ACC112 (cell line): ENCODE measurements around the gene UBR1.

ENCODE experiments used
- H2AFZ ChIP-seq: fragments of 200-600 bp; sonication (generic); one replicate; pipeline ENCODE4 v1.6.0; 2017; ENCODE audit warnings: antibody characterized with exemption, low read length; ENCODE audit not compliant: unreplicated experiment
- H3K27ac ChIP-seq: fragments of 200-600 bp; sonication (generic); 2 replicates; pipeline ENCODE4 v1.5.1; 2014; ENCODE audit warnings: low read depth, mild to moderate bottlenecking, antibody characterized with exemption, low read length, moderate library complexity
- H3K27me3 ChIP-seq: fragments of 200-600 bp; sonication (generic); 2 replicates; pipeline ENCODE4 v1.6.1; 2014; ENCODE audit warnings: mild to moderate bottlenecking, antibody characterized with exemption, low read length, moderate library complexity, mixed read lengths; ENCODE audit not compliant: insufficient read depth
- H3K36me3 ChIP-seq: fragments of 200-600 bp; sonication (generic); 2 replicates; pipeline ENCODE4 v1.6.1; 2016; ENCODE audit warnings: mild to moderate bottlenecking, antibody characterized with exemption, low read length, moderate library complexity, mixed read lengths; ENCODE audit not compliant: insufficient read depth
- H3K4me1 ChIP-seq: fragments of 200-600 bp; sonication (generic); one replicate; pipeline ENCODE4 v1.6.1; 2016; ENCODE audit warnings: low read length, mixed read lengths; ENCODE audit not compliant: insufficient read depth, unreplicated experiment, control insufficient read depth
- H3K4me3 ChIP-seq: fragments of 200-600 bp; sonication (generic); 2 replicates; pipeline ENCODE4 v1.5.1; 2014; ENCODE audit warnings: mild to moderate bottlenecking, low read depth, low read length
- H3K79me2 ChIP-seq: fragments of 200-600 bp; sonication (generic); one replicate; pipeline ENCODE4 v1.6.0; 2016; ENCODE audit warnings: low read length; ENCODE audit not compliant: control insufficient read depth, unreplicated experiment, insufficient read depth

UBR1 gene

DNA sequence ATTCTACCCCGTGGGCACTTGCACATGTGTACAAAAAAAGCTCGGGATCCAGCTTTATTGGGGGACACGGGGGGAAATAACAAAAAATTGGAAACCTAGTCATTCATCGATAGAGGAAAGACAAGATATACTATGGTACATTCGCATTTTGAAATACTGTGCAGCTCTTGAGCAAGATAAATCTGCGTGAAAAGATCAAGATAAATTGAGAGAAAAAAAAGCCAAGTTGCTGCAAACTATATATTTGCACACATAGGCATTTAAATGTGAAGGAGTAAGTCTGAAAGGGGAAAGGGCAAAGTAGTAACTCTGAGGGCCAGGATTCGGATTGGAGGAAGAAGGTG, 620 bp upstream of the UBR1 start:
- H3K27ac ChIP-seq = peak overlapping the region; percentile 75
- H2AFZ ChIP-seq = peak overlapping the region; percentile 94
- H3K79me2 ChIP-seq = peaks cover 41% of the 10 kb centered on the region

DNA sequence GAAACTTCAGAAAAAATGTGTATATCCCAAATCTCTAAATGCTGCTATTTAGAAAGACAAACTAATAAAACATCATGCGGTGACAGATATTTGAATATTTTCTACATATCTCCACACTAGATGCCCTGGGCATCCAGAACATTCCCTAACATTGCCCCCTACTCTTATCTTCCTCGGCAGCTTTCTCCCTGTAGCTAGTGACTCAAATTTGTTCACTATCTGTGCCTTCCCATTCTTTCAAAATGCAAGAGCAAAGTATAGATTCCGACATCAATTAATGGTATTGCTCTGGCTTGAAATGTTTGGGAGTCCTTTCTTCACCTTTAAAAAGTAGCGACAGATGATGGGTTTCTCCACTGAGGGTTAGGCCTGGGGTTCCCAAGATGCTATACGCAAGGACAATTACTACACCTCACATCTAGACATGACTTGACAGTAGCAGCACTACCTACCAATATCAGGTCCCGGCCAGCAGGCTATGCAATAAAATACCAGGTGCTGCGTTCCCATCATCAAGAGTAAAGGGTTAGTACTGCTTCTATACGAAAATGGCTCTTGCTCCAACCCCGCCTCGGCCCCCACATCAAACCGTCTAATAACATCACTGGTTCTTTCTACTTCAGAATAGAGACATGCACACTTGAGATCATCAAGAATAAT, 631 bp downstream of the UBR1 start:
- peaks cover 12% of the 10 kb centered on the region for H3K4me1 ChIP-seq
- peak overlapping the region; percentile 75 for H3K27ac ChIP-seq
- H2AFZ ChIP-seq = peak overlapping the region; percentile 75
- peak overlapping the region; percentile 87 for H3K4me3 ChIP-seq
- H3K79me2 ChIP-seq = peaks cover 50% of the 10 kb centered on the region
- no peaks in the 10 kb centered on the region for H3K27me3 ChIP-seq
- peaks cover 5% of the 10 kb centered on the region; the same call in 1 of the 2 replicates for H3K36me3 ChIP-seq

More for the DNA sequence above, 620 bp upstream of the UBR1 start:
- H3K27me3 ChIP-seq = no peaks in the 10 kb centered on the region
- peaks cover 5% of the 10 kb centered on the region; the same call in 1 of the 2 replicates for H3K36me3 ChIP-seq
- H3K4me3 ChIP-seq = peak overlapping the region; percentile 87
- peaks cover 12% of the 10 kb centered on the region for H3K4me1 ChIP-seq

DNA sequence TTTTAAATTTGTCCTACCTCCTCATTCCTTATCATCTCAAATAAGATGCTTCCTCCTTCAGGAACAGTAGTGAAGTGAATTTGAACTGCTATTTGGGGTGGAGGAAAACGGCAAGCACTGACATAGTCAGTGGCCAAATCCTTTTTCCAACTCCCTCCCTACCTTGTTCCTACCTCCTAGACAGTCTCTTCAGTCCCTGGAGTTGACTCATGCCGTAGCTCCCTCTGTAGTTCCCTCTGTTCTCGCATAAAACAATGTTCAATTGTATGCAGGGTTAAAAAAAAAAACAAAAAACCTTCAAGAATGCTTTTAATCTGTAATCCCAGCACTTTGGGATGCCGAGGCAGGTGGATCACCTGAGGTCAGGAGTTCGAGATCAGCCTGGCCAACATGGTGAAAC, 1.4 kb downstream of the UBR1 start:
- Histone ChIP-seq H3K4me1 (peaks cover 12% of the 10 kb centered on the region), H3K4me3 (peak overlapping the region; percentile 87), H3K27me3 (no peaks in the 10 kb centered on the region), H3K79me2 (peaks cover 58% of the 10 kb centered on the region), H2AFZ (no peak overlapping the region), H3K27ac (no peak overlapping the region), H3K36me3 (peaks cover 5% of the 10 kb centered on the region; the same call in 1 of the 2 replicates)

- no peak overlapping the region for H2AFZ ChIP-seq
- peaks cover 12% of the 10 kb centered on the region for H3K4me1 ChIP-seq
- H3K27me3 ChIP-seq = no peaks in the 10 kb centered on the region
- H3K36me3 ChIP-seq = peaks cover 5% of the 10 kb centered on the region; the same call in 1 of the 2 replicates
- peaks cover 58% of the 10 kb centered on the region for H3K79me2 ChIP-seq
- peak overlapping the region; percentile 87; the same call in 1 of the 2 replicates for H3K4me3 ChIP-seq
- H3K27ac ChIP-seq = no peak overlapping the region
Observed at GRCh38 chr15:43103907-43104306, 1.9 kb downstream of the UBR1 start.

DNA sequence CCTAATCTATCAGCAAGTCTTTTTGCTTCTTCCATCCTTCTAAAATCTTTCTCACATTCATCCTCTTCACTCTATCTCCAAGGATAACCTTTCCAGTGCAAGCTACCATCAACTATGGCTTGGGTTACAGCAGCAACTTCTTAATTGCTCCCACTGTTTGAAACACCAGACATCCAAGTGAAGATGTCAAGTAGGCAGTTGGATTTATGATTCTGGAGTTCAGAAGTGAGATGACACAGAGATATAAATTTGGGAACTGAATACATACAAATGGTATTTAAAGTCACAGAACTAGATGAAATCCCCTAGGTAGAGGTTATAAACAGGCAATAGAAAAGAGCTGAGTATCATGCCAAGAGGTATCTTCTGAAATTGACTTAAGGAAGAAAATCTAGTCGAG, 3.7 kb downstream of the UBR1 start:
- Histone ChIP-seq H2AFZ (no peak overlapping the region), H3K4me1 (peaks cover 16% of the 10 kb centered on the region), H3K27ac (no peak overlapping the region), H3K27me3 (no peaks in the 10 kb centered on the region), H3K79me2 (peaks cover 74% of the 10 kb centered on the region), H3K4me3 (no peak overlapping the region), H3K36me3 (peaks cover 14% of the 10 kb centered on the region)

- peaks cover 16% of the 10 kb centered on the region for H3K36me3 ChIP-seq
Observed at GRCh38 chr15:43100971-43101370, 4.9 kb downstream of the UBR1 start.

DNA sequence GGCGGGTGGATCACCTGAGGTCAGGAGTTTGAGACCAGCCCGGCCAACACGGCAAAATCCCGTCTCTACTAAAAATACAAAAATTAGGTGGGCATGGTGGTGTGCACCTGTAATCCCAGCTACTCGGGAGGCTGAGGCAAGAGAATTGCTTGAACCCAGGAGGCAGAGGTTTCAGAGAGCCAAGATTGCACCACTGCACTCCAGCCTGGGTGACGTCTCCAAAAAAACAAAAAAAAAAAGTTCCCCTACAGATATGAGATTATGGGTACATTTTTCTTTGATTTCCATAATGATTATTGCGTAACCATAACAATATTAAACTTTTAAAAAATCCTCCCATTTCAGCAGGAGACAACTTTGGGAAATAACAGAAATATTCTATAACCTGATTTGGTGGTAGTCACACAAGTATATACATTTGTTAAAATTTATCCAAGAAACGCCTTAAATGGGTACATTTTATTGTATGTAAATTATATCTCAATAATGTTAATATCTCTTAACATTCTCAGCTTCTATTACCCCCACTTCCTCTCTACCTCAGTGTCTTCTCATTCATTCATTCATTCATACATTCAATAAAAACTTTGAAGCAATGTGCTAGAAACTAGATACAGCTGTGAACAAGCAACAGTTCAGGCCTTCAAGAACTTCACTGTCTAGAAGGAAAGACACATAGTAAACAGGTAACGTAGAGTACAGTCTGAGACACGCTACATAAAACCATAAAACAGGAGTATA, 6.6 kb downstream of the UBR1 start:
- Histone ChIP-seq H3K79me2 (peaks cover 71% of the 10 kb centered on the region), H2AFZ (no peak overlapping the region), H3K4me3 (no peak overlapping the region), H3K27ac (no peak overlapping the region), H3K4me1 (peaks cover 34% of the 10 kb centered on the region), H3K27me3 (no peaks in the 10 kb centered on the region), H3K36me3 (peaks cover 16% of the 10 kb centered on the region)

More at GRCh38 chr15:43100971-43101370, 4.9 kb downstream of the UBR1 start:
- H3K27ac ChIP-seq = no peak overlapping the region
- H3K4me1 ChIP-seq = peaks cover 28% of the 10 kb centered on the region
- H3K27me3 ChIP-seq = no peaks in the 10 kb centered on the region
- H2AFZ ChIP-seq = no peak overlapping the region
- H3K79me2 ChIP-seq = peaks cover 81% of the 10 kb centered on the region
- H3K4me3 ChIP-seq = no peak overlapping the region

DNA sequence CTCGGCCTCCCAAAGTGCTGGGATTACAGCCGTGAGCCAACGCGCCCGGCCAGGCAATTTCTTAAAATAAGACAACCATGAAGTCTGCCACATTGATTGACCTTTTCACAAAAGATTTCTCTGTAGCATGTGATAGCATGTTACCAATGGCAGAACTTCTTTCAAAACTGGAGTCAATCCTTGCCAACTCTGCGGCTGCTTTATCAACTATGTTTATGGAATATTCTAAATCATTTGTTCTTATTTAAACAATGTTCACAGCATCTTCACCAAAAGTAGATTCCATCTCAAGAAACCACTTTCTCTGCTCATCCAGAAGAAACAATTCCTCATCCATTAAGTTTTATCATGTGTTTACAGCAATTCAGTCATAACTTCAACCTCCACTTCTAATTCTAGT, 9.4 kb downstream of the UBR1 start:
- H3K27me3 ChIP-seq = no peaks in the 10 kb centered on the region
- peaks cover 52% of the 10 kb centered on the region for H3K79me2 ChIP-seq
- no peak overlapping the region for H3K27ac ChIP-seq
- no peak overlapping the region for H2AFZ ChIP-seq
- no peak overlapping the region for H3K4me3 ChIP-seq
- peaks cover 16% of the 10 kb centered on the region for H3K36me3 ChIP-seq
- H3K4me1 ChIP-seq = peaks cover 33% of the 10 kb centered on the region

DNA sequence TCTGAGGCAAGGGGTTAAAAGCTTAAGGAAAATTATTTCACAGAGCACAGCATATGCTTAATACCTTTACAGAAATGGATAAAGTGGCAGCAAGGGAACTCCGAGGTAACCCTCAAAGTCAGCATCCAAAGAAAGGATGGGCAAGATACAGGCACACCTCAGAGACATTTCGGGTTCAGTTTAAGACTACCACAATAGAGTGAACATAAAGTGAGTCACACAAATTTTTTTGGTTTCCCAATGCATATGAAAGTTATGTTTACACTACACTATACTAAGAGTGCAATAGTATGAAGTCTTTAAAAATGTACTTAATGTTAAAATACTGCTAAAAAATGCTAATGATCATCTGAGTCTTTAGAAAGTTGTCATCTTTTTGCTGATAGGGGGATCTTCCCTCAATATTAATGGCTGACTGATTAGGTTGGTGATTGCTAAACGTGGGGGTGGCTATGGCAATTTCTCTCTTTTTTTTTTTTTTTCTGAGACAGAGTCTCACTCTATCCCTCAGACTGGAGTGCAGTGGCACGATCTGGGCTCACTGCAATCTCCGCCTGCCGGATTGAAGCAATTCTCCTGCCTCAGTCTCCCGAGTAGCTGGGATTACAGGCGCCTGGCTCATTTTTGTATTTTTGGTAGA, 10.0 kb downstream of the UBR1 start:
- Histone ChIP-seq H3K79me2 (peaks cover 52% of the 10 kb centered on the region), H3K36me3 (peaks cover 20% of the 10 kb centered on the region), H3K4me1 (peaks cover 33% of the 10 kb centered on the region), H2AFZ (no peak overlapping the region), H3K4me3 (no peak overlapping the region), H3K27me3 (no peaks in the 10 kb centered on the region), H3K27ac (no peak overlapping the region)

- H3K27me3 ChIP-seq = no peaks in the 10 kb centered on the region
- no peak overlapping the region for H2AFZ ChIP-seq
- H3K36me3 ChIP-seq = peaks cover 20% of the 10 kb centered on the region
- no peak overlapping the region for H3K27ac ChIP-seq
- no peak overlapping the region for H3K4me3 ChIP-seq
- H3K79me2 ChIP-seq = peaks cover 49% of the 10 kb centered on the region
- peaks cover 33% of the 10 kb centered on the region for H3K4me1 ChIP-seq
Observed at GRCh38 chr15:43095243-43095642, 10.6 kb downstream of the UBR1 start.
